Stimulated activated CD8-positive, alpha-beta memory T cell treated with anti-CD3 and anti-CD28 coated beads, Interleukin-15, amount 100 ng/mL, for 1 hour (primary cell): ENCODE measurements around the gene DHX8.
"Not testable (repeated sequence)": the region's sequence is repeated elsewhere in the genome, so short reads cannot be mapped to it uniquely, and the experiment has no call there.

Experiments used
- DNase-seq: peaks from one replicate; pipeline ENCODE4 v3.0.0-alpha.2; 2020; ENCODE audit warnings: low read depth

Gene DHX8

DNA sequence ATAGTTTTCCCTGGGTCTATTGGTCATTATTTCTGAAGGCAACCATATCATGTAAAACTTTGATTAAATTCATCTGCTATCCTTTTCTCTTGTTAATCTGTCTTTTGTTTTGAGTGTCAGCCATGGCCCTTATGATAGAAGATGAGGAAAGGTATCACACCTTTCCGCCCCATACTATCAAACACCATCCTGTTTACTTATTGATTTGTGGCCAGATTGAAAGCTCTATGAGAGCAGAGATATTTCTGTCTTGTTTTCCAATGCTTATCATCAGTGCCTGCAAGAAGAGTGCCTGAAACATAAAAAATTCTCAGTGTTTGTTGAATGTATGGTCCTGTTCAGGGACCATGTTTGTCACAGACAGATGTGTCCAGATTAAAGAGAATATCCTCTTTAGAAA lies 22.6 kb upstream of the DHX8 start:
- no peak for DNase-seq

DNA sequence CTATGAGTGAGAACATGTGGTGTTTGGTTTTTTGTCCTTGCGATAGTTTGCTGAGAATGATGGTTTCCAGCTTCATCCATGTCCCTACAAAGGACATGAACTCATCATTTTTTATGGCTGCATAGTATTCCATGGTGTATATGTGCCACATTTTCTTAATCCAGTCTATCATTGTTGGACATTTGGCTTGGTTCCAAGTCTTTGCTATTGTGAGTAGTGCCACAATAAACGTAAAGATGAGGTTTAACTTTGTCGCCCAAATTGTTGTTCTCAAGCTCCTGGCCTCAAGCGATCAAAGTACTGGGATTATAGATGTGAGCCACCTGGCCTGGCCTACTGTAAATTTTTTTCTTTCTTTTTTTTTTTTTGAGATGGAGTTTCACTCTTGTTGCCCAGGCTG lies 21.2 kb upstream of the DHX8 start:
- DNase-seq: not testable (repeated sequence)

DNA sequence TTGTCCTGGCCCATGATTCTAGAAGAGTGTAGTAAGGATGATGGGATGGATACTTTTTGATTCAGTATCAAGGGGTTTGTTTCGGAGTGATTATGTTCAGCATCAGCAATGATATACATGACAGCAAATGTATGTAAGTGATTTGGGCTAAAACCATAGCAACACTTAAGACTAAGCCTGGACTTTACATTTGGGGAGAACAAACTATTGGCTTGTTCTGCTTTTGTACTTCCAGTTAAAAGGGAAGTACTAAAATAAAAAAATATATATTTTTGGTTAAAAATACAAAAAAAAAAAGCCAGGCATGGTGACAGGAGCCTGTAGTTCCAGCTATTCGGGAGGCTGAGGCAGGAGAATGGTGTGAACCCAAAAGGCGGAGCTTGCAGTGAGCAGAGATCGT lies 20.5 kb upstream of the DHX8 start:
- DNase-seq: no peak

DNA sequence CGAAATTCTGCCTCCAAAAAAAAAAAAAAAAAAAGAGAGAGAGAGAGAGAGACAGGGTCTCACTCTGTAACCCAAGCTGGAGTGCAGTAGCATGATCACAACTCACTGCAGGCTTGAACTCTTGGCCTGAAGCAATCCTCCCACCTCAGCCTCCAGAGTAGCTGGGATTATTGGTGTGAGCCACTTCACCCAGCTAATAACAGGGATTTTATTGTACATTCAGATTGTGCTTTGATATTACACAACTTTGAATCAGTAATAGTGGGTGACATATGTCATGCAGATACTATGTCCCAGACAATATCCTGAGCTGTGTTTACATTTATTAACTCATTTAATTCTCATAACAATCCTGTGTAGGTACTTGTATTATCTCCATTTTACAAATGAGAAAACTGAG lies 19.7 kb upstream of the DHX8 start:
- DNase-seq: no peak

DNA sequence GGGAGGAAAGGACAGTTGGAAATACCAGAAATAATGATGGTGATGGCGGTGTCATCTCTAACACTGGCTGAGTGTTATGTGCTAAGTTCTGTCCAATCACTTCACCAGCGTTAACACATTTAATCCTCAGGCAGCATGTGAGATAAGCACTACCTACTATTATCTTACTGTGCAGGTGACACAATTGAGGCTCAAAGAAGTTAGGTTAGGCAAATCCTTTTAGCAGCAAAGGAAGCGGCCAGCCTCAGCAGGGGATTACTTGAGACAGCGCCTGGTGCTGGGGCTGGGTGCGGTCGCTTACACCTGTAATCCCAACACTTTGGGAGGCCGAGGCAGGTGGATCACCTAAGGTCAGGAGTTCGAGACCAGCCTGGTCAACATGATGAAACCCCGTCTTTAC lies 18.7 kb upstream of the DHX8 start:
- DNase-seq: no peak

DNA sequence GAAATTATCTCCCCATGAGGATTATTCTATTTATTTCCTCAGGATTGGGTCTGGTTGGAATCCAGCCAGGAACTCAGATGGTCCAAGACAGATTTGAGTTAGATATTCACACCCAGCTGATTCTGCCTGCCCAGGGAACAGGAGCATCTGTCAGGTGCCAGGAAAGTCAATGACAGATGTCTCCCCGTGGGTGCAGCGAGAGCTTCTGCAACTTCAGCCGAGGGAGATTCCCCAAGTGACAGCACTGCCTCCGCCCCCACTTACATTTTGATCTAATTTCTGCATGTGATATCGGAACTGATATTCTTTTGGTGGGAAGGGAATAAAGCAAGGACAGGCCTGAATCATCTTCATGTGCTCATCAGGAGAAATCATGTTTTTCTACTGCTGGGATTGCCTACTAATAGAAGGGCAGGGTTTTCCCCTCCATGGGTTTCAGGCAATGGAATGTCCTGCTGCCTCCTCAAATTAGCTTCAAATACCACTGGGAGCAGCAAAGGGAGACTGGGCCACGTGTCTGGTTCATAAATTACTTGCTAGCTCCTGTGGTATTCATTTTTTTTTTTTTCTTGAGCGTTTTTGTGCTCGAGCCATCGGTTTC lies 15.7 kb upstream of the DHX8 start:
- no peak for DNase-seq

DNA sequence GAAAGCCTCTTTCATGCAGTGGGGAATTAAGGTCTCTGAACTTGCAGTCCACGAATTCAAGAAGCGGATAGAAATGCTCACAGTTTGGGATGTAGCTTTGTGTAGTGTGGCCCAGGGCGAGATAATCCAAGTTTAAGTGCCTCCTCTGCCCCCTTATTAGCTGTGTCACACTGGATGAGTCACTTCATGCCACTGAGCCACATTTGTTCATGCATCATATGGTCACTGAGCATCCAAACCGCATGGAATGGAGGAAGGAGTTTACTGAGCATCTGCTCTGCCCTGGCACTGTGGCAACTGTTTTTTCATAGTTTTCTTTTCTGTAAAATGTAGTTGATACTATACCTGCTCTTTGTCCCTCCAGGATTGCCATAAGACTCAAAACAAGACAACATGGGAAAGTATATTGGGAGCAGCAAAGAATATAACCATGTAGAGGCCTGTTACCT lies 15.1 kb upstream of the DHX8 start:
- no peak for DNase-seq

DNA sequence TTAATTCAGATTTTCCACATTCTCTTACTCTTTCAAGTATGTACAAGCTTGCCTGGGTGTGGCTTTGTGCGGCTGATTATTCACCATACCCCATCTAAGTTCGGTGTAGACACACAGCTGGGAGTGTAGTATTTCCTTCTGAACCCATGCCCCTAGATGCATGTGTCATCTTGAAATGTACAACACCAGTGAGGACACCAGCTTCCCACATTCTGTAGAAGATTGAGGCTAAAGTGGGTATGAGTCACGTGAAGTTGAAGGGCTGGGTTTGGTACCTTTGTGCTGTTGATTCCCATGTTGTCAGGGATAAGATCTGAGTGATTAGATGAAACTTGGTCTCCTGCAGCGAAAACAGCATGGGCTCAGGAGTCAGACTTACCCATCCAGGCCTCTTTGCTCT lies 14.6 kb upstream of the DHX8 start:
- DNase-seq: no peak

DNA sequence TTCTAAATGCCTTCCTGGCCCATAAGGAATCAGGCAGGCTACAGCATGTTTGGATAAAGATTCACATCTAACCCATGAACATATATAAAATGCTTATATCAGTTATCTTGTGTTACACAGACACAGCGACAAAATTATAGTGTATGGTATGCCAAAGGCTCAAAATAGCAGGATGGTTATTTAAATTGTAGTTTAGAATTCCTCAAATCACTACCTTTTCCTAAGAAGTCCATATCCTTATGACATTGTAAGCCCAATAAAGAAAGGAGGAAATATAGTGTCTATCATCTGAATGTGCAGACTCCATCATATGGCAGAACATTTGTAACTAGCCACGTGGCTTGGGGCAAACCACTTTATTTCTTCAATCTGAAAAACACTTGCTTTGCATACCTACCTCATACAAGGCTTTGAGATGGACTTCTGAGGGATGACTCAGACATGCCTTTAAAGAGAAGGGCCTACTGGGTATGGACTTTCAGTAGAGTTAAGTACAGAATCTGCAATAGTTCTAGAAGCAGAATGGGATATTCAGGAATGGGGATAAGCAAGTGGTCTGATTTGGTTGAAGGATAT lies 12.1 kb upstream of the DHX8 start:
- no peak for DNase-seq

DNA sequence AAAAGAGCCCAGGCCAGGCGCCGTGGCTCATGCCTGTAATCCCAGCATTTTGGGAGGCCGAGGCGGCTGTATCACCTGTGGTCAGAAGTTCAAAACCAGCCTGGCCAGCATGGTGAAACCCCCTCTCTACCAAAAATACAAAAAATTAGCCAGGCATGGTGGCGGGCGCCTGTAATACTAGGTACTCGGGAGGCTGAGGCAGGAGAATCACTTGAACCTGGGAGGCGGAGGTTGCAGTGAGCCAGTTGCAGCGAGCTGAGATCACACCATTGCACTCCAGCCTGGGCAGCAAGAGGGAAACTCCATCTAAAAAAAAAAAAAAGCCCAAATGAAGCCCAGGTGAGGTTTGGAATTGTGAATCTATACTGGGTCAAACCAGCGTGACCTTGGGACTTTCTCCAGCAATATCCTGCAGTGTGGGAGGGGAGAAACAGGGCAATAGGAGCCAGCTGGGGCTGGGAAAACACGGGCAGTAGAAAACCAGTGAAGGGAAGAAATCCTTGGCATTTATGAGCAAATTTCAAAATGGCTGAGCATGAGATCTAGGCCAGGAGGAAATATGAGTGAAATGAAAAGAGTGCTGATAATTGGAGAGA lies 8.2 kb upstream of the DHX8 start:
- DNase-seq: no peak

DNA sequence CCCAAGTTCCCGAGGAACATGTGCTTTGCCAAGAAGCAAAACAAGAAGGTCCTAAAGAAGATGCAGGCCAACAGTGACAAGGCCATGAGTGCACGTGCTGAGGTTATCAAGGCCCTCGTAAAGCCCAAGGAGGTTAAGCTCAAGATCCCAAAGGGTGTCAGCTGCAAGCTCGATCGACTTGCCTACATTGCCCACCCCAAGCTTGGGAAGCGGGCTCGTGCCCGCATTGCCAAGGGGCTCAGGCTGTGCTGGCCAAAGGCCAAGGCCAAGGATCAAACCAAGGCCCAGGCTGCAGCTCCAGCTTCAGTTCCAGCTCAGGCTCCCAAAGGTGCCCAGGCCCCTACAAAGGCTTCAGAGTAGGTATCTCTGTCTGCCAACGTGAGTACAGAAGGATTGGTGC lies 7.5 kb upstream of the DHX8 start:
- not testable (repeated sequence) for DNase-seq

DNA sequence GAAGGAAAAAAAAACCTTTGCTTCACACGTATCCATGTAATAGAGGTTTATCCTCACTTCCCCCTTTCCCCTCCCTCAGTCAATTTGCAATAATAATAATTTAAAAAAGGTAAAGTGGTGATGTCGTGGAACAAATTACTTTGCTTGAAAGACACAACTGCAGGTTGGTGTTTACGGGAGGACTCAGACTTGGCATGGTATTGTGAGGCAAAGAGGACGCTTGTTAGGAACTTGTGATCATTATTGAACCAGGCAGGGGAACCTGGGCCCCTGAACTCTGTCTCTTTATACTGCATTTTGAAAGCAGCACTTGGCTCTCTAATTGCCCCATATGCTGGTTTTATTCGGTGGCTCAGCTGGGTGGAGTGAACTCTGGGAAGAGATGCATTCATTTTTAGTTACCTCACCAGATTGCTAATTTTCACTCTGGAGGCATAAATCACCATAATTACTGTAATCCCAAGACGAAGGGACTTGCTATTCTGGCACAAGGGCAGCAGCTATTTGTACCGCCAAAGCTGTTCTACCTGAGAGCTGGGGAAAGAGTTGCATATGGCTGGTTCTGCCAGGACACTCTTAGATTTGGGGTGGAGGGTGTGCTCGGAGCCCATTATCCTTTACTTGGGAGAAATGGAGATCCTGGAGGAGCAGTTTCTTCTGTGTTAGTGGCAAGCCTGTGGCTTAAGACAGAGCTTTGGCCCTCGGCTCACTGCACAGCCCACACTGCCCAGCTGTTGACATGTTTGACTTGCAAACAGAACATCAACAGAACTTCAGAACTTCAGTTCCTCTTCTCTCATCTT lies 5.7 kb upstream of the DHX8 start:
- DNase-seq: no peak

DNA sequence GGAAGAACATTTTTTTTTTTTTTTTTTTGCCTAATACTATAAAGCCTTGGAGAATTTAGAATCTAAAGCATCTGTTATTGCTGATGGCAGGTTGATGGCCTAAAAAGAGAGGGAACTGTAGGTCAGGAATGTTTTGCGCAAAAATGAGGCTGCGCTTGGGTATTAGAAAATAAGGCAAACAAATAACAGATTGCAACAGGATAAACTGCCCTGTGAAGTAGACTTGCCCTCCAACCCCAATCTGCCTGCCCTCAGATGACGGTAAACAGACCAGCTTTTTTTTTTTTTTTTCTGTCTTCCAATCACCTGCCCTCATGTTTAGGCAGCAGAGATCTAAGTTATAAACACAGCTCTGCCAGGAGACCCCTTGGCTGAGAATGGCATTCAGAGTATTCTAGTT lies 3.8 kb upstream of the DHX8 start:
- DNase-seq: no peak

DNA sequence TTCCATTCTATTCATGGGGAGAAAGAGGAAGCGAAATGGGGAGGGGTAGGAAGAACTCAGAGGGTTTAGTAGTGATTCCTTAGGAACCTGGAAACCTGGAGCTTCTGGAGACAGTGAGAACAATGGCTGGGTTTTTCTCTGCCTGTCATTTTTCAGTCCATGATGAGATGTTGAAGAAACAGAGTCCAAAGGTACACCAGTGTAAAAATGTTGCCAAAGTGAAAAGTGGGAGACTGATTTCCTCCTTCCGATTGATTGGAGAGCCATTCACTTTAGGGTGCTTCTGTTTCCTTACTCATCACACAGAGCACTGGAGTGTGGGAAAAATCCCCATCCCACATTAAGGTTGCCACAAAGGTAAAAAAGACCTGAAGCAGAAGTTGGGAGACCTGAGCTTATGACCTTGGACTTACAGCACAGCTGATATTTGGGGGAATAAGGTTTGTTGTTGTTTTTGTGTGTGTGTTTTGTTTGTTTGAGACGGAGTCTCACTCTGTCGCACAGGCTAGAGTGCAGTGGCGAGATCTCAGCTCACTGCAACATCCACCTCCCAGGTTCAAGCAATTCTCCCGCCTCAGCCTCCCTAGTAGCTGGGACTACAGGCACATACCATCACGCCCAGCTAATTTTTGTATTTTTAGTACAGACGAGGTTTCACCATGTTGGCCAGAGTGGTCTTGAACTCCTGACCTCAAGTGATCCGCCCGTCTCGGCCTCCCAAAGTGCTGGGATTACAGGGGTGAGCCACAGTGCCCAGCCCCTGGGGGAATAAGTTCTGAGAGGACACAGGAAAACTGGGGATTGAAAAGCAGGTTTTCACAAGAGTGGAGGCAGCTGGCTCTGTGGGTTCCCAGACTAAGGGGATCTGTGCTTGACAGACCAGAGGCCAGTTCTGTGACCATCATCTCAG lies 1.4 kb upstream of the DHX8 start:
- DNase-seq: no peak

DNA sequence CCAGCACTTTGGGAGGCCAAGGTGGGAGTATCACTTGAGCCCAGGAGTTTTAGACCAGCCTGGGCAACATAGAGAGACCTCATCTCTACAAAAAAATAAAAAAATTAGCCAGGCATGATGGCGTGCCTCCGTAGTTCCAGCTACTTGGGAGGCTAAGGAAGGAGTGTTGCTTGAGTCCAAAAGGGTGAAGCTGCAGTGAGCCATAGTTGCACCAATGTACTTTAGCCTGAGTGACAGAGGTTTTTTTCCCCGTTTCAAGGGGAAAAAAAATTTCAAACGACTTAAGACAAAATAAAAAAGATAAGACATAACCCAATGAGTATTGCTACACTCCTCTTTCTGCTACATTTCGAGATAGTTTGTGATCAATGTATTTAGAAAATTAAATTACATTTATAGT lies 6.8 kb downstream of the DHX8 start:
- DNase-seq: no peak

DNA sequence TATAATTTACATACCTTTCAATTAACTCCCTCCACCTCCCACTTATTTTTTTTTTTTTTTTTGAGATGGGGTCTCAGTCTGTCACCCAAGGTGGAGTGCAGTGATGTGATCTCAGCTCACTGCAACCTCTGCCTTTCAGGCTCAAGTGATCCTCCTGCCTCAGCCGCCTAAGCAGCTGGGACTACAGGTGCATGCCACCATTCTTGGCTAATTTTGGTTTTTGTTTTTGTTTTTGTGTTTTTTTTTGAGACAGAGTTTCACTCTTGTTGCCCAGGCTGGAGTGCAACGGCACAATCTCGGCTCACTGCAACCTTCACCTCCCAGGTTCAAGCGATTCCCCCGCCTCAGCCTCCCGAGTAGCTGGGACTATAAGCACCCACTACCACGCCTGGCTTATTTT lies 25.7 kb downstream of the DHX8 start:
- not testable (repeated sequence) for DNase-seq

DNA sequence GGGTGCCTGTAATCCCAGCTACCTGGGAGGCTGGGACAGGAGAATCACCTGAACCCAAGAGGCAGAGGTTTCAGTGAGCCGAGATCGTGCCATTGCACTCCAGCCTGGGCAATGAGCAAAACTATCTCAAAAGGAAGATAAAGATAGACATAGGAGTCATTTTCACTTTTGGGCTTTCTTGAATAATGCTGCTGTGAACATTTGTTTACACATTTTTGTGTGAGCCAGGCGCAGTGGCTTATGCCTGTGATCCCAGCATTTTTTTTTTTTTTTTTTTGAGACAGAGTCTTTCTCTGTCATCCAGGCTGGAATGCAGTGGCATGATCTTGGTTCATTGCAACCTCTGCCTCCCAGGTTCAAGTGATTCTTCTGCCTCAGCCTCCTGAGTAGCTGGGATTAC lies 27.4 kb downstream of the DHX8 start:
- DNase-seq: not testable (repeated sequence)

DNA sequence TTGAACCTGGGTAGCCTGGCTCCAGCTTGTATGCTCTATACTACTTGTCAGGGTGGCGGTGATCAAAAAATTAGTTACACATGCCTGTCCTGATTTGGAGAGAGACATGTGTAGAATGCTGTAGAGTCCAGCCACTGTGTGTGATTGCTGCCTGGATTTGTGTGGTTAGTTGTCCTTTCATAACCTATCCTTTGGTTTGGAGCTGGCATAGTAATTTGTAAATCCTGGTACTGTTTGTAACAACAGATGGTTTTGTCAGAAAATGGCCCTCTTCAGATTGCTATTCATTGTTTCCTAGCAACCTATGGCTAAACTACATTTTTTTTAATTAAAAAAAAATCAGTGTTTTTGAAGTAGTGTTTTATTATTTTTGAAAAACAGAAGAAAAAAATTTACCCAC lies 31.9 kb downstream of the DHX8 start:
- no peak for DNase-seq

DNA sequence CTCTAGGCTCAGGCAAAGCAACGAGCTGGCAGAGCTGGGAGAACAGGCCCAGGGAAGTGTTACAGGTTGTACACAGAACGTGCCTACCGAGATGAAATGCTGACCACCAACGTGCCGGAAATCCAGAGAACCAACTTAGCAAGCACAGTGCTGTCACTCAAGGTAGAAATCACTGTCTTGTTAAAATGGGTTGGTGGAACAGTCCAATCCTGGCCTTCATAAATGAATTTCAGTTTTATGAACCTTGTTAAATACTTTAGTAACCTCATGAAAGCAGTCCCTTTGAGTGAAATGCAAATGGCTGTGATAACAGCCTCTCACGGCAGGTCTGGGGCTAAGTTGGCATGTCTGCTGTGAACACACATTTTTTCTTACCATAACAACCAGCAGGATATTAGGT lies 33.4 kb downstream of the DHX8 start:
- no peak for DNase-seq

DNA sequence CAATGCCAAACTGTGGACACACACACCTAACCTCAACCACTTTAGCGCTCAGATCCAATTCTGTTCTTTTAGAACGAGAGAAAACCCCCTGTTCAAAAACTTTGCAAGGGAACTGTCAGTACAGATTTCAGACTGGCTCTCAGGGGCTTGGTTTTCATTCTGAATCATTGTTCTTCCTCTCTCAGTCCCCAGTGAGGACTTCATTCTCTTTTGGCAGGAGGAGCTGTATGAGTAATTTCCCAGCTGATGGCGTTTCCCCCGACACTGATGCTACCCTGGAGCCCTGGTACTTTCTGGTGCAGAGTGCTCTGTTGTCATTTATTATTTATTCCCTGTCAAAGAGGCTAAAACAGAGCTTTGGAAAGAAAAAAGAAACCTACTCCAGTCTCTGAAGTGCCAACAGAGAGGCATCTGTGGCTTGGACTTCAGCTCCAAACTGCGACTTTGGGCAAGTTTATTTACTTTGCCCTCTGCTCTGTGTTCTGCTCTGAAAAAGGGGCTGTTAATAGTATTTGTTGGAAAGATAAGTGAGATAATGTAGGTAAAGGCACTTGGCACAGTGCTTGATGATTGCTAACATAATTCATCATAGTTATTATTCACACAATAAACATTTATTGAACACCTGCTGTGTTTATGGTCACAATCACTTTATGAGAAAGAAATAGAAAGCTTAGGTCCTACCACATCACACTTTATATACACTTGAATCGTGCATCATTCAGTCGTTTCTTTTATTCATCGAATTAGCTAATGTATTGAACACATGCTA lies 34.0 kb downstream of the DHX8 start:
- DNase-seq: no peak

DNA sequence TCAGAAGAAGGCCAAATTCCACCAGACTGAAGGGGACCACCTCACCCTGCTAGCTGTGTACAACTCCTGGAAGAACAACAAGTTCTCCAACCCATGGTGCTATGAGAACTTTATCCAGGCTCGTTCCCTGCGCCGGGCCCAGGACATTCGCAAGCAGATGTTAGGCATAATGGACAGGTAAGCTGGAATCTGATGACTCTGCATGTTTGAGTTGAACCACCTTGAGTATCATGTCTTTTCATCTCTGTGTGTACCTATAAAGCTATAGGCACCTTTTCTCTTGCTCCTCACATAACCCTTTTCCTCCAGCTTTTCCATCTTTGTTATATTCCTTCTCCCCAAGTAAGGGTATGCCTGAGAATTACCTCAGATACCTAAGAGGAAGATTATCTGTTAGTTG lies 37.6 kb downstream of the DHX8 start:
- DNase-seq: no peak
